ENCODE results near the gene SORCS3.

The SORCS3 gene

GRCh38 chr10:104608091-104608828, 32.8 kb upstream of the SORCS3 start:
- no peaks in the 10 kb centered on the region for H3K9me2 ChIP-seq (replicated peaks; ENCODE audit: insufficient read depth, low read length)
- H3K4me2 ChIP-seq (ENCODE audit: low read depth, low read length, poor library complexity, severe bottlenecking): no peak overlapping the region

DNA sequence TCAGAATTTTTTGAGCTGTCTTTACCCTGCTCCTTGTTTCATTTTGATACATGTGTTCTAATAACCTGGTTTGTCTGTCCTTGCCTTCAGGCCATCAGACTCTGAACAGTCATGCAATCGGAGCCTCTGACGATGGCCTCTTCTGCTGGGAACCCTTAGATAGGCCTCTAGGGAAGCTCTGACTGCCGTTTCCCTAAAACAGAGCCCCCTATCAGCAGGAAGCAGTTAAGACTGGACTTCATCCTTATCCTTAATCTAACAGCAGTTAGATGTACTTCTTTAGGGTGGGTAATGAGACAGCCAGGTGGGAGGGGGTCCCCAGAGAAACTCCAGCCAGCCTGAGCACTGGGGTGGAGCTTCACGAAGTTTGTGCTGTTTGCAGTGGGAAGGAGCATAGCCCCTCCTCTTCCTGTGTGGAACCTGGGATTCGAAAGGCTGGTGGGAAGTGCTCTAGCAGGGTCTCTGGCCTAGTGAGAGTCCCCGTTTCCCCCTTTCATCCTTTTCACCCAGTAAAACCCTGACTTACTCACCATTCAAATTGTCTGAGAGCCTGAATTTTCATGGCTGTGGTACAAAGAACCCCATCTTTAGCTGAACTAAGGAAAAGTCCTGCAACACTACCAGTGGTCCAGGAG, 28.4 kb upstream of the SORCS3 start:
- no peak overlapping the region for H3K4me3 ChIP-seq (ENCODE audit: insufficient read depth, low read length, poor library complexity, severe bottlenecking)
- H3K9me3 ChIP-seq (ENCODE audit: insufficient read depth, low read length): no peaks in the 10 kb centered on the region
- H3K4me2 ChIP-seq (ENCODE audit: low read depth, low read length, poor library complexity, severe bottlenecking): no peak overlapping the region
- H3K9ac ChIP-seq (ENCODE audit: low read length): no peak overlapping the region
- no peaks in the 10 kb centered on the region for H4K20me1 ChIP-seq (ENCODE audit: low read depth, low read length)
- H3K79me2 ChIP-seq (ENCODE audit: insufficient read depth, low read length): no peaks in the 10 kb centered on the region
- H3K27ac ChIP-seq (ENCODE audit: low read depth, low read length): no peak overlapping the region
- H2AFZ ChIP-seq (ENCODE audit: low read depth, low read length, severe bottlenecking): no peak overlapping the region
- TF ChIP-seq CTCF (IDR thresholded peaks at IDR 0.05; ENCODE audit: insufficient read depth, low read length, poor library complexity, severe bottlenecking) (no peak), EZH2phosphoT487 (conservative IDR thresholded peaks at IDR 0.05; ENCODE audit: low read length) (no peak)
- H3K9me2 ChIP-seq (replicated peaks; ENCODE audit: insufficient read depth, low read length): no peaks in the 10 kb centered on the region
- H3K27me3 ChIP-seq (ENCODE audit: low read length): no peaks in the 10 kb centered on the region
- no peaks in the 10 kb centered on the region for H3K36me3 ChIP-seq (ENCODE audit: low read length)
- no peaks in the 10 kb centered on the region for H3F3A ChIP-seq (ENCODE audit: insufficient read depth)

More at GRCh38 chr10:104608091-104608828, 32.8 kb upstream of the SORCS3 start:
- no peak overlapping the region for H3K4me3 ChIP-seq (ENCODE audit: insufficient read depth, low read length, poor library complexity, severe bottlenecking)
- H3K9me3 ChIP-seq (ENCODE audit: insufficient read depth, low read length): no peaks in the 10 kb centered on the region
- no peak for TF ChIP-seq EZH2phosphoT487 (conservative IDR thresholded peaks at IDR 0.05; ENCODE audit: low read length)
- TF ChIP-seq CTCF (IDR thresholded peaks at IDR 0.05; ENCODE audit: insufficient read depth, low read length, poor library complexity, severe bottlenecking): no peak
- H3K36me3 ChIP-seq (ENCODE audit: low read length): no peaks in the 10 kb centered on the region
- H2AFZ ChIP-seq (ENCODE audit: low read depth, low read length, severe bottlenecking): no peak overlapping the region
- H3K27me3 ChIP-seq (ENCODE audit: low read length): no peaks in the 10 kb centered on the region
- no peak overlapping the region for H3K9ac ChIP-seq (ENCODE audit: low read length)
- H3K27ac ChIP-seq (ENCODE audit: low read depth, low read length): no peak overlapping the region
- H3F3A ChIP-seq (ENCODE audit: insufficient read depth): no peaks in the 10 kb centered on the region
- H3K79me2 ChIP-seq (ENCODE audit: insufficient read depth, low read length): no peaks in the 10 kb centered on the region
- no peaks in the 10 kb centered on the region for H4K20me1 ChIP-seq (ENCODE audit: low read depth, low read length)

GRCh38 chr10:104613406-104613805, 27.7 kb upstream of the SORCS3 start:
- no peaks in the 10 kb centered on the region for H3K79me2 ChIP-seq (ENCODE audit: insufficient read depth, low read length)

More at GRCh38 chr10:104613406-104613805, 27.7 kb upstream of the SORCS3 start:
- Histone ChIP-seq H4K20me1 (ENCODE audit: low read depth, low read length) (no peaks in the 10 kb centered on the region), H3K4me2 (ENCODE audit: low read depth, low read length, poor library complexity, severe bottlenecking) (no peak overlapping the region), H3K9me2 (replicated peaks; ENCODE audit: insufficient read depth, low read length) (no peaks in the 10 kb centered on the region), H3K9me3 (ENCODE audit: insufficient read depth, low read length) (no peaks in the 10 kb centered on the region), H3K27ac (ENCODE audit: low read depth, low read length) (no peak overlapping the region), H3K9ac (ENCODE audit: low read length) (no peak overlapping the region), H3K36me3 (ENCODE audit: low read length) (no peaks in the 10 kb centered on the region), H3K4me3 (ENCODE audit: insufficient read depth, low read length, poor library complexity, severe bottlenecking) (no peak overlapping the region), H3K27me3 (ENCODE audit: low read length) (no peaks in the 10 kb centered on the region), H2AFZ (ENCODE audit: low read depth, low read length, severe bottlenecking) (no peak overlapping the region), H3F3A (ENCODE audit: insufficient read depth) (no peaks in the 10 kb centered on the region)
- TF ChIP-seq EZH2phosphoT487 (conservative IDR thresholded peaks at IDR 0.05; ENCODE audit: low read length) (no peak), CTCF (IDR thresholded peaks at IDR 0.05; ENCODE audit: insufficient read depth, low read length, poor library complexity, severe bottlenecking) (no peak)
